Osteoblast (primary cell): ENCODE results near the gene FOXN3. TPM values are rescaled to one million over a fixed set of nuclear protein-coding genes. Genes with fewer than 3 reads are reported as not detected.
"Not testable (repeated sequence)": the region's sequence is repeated elsewhere in the genome, so short reads cannot be mapped to it uniquely, and the experiment has no call there.

Experiments
- DNase-seq: peaks from one replicate; pipeline ENCODE4 v3.0.0; 2011; ENCODE audit warnings: low spot score, mixed read lengths; ENCODE audit not compliant: insufficient read length; ENCODE audit errors: missing footprints
- H2AFZ ChIP-seq: 2 replicates; pipeline ENCODE4 v1.6.0; 2011; ENCODE audit warnings: mild to moderate bottlenecking, low read length
- H3K27ac ChIP-seq: 2 replicates; pipeline ENCODE4 v1.5.1; 2011; ENCODE audit warnings: mild to moderate bottlenecking, low read depth, low read length, moderate library complexity
- H3K27me3 ChIP-seq: 2 replicates; pipeline ENCODE4 v1.6.0; 2012; ENCODE audit warnings: mild to moderate bottlenecking, control low read depth, inconsistent platforms, low read length, moderate library complexity; ENCODE audit not compliant: insufficient read depth
- H3K36me3 ChIP-seq: 2 replicates; pipeline ENCODE4 v1.5.1; 2011; ENCODE audit warnings: mild to moderate bottlenecking, low read length, control low read depth, moderate library complexity; ENCODE audit not compliant: insufficient read depth
- H3K4me1 ChIP-seq: 2 replicates; pipeline ENCODE4 v1.5.1; 2011; ENCODE audit warnings: mild to moderate bottlenecking, low read length, control low read depth, moderate library complexity; ENCODE audit not compliant: insufficient read depth
- H3K4me2 ChIP-seq: 2 replicates; pipeline ENCODE4 v1.6.0; 2011; ENCODE audit warnings: mild to moderate bottlenecking, low read length; ENCODE audit not compliant: insufficient read depth
- H3K4me3 ChIP-seq: fragments of 200-600 bp; sonication (generic); 3 replicates; pipeline ENCODE4 v1.5.1; 2012; ENCODE audit warnings: mild to moderate bottlenecking, low read length, inconsistent platforms; ENCODE audit not compliant: insufficient read depth
- H3K79me2 ChIP-seq: 2 replicates; pipeline ENCODE4 v1.6.0; 2012; ENCODE audit warnings: mild to moderate bottlenecking, low read length, control low read depth, inconsistent platforms; ENCODE audit not compliant: insufficient read depth
- H3K9me3 ChIP-seq: 2 replicates; pipeline ENCODE4 v1.5.1; 2011; ENCODE audit warnings: low read depth, low read length, control low read depth
- H4K20me1 ChIP-seq: 2 replicates; pipeline ENCODE4 v1.6.0; 2012; ENCODE audit warnings: mild to moderate bottlenecking, low read length, control low read depth; ENCODE audit not compliant: insufficient read depth
- CTCF ChIP-seq: IDR thresholded peaks from 2 replicates; pipeline ENCODE4 v1.5.1; 2011; ENCODE audit warnings: mild to moderate bottlenecking, low read depth, low read length, moderate library complexity; ENCODE audit errors: extremely low read depth
- total RNA-seq: library from RNA; depleted of rRNA; stranded (reverse); fragments of >200 nt; gene quantifications from 2 replicates; pipeline ENCODE4 v1.2.3, GENCODE V29; 2012

FOXN3 gene
- total RNA-seq, 1 donor: 49.9 TPM

GRCh38 chr14:89298056-89298834 lies 118.8 kb downstream of the FOXN3 start:
- no peak overlapping the region for H3K4me3 ChIP-seq
- H3K4me1 ChIP-seq: peaks cover 4% of the 10 kb centered on the region
- no peak for DNase-seq
- H4K20me1 ChIP-seq: peaks cover 2% of the 10 kb centered on the region
- no peak for TF ChIP-seq CTCF
- H3K79me2 ChIP-seq: no peaks in the 10 kb centered on the region
- H3K27me3 ChIP-seq: no peaks in the 10 kb centered on the region
- H3K4me2 ChIP-seq: no peak overlapping the region
- no peaks in the 10 kb centered on the region for H3K36me3 ChIP-seq
- H3K9me3 ChIP-seq: no peaks in the 10 kb centered on the region
- H3K27ac ChIP-seq: no peak overlapping the region
- no peak overlapping the region for H2AFZ ChIP-seq

- TF ChIP-seq CTCF: no peak
- H3K79me2 ChIP-seq: no peaks in the 10 kb centered on the region
- H3K9me3 ChIP-seq: no peaks in the 10 kb centered on the region
- no peaks in the 10 kb centered on the region for H3K4me1 ChIP-seq
- H3K4me3 ChIP-seq: no peak overlapping the region
- no peak overlapping the region for H3K4me2 ChIP-seq
- peaks cover 5% of the 10 kb centered on the region for H4K20me1 ChIP-seq
- H3K27ac ChIP-seq: no peak overlapping the region
- no peaks in the 10 kb centered on the region for H3K36me3 ChIP-seq
- no peak for DNase-seq
- H3K27me3 ChIP-seq: no peaks in the 10 kb centered on the region
- no peak overlapping the region for H2AFZ ChIP-seq
These were observed 120.7 kb downstream of the FOXN3 start for GRCh38 chr14:89296281-89296745.

- Histone ChIP-seq H4K20me1 (peaks cover 5% of the 10 kb centered on the region), H3K9me3 (no peaks in the 10 kb centered on the region), H3K36me3 (no peaks in the 10 kb centered on the region), H3K79me2 (no peaks in the 10 kb centered on the region), H2AFZ (no peak overlapping the region), H3K27me3 (no peaks in the 10 kb centered on the region), H3K4me2 (no peak overlapping the region), H3K27ac (no peak overlapping the region), H3K4me3 (no peak overlapping the region), H3K4me1 (no peaks in the 10 kb centered on the region)
- no peak for DNase-seq
- TF ChIP-seq CTCF: no peak
These were observed 122.2 kb downstream of the FOXN3 start for GRCh38 chr14:89294872-89295271.

- H3K4me3 ChIP-seq, H3K4me2 ChIP-seq, DNase-seq, H3K27me3 ChIP-seq, H3K36me3 ChIP-seq, H3K27ac ChIP-seq, H3K9me3 ChIP-seq, H3K4me1 ChIP-seq, H3K79me2 ChIP-seq, H2AFZ ChIP-seq, H4K20me1 ChIP-seq: not testable (repeated sequence)
These were observed 122.6 kb downstream of the FOXN3 start for GRCh38 chr14:89294469-89294868.
